DOHH2 (cell line): ENCODE measurements around the gene AKAP1.

Source experiments
- CTCF ChIP-seq: fragments of 200-600 bp; sonication (generic); IDR thresholded peaks from one replicate; pipeline ENCODE4 v1.5.1; 2014; ENCODE audit warnings: antibody characterized with exemption, mild to moderate bottlenecking, low read depth, low read length; ENCODE audit not compliant: poor library complexity, severe bottlenecking
- EZH2phosphoT487 ChIP-seq: fragments of 200-600 bp; sonication (generic); IDR thresholded peaks from 2 replicates; pipeline ENCODE4 v1.6.1; 2017; ENCODE audit warnings: borderline replicate concordance, mild to moderate bottlenecking, antibody characterized with exemption, low read length, moderate library complexity, mixed read lengths

- TF ChIP-seq CTCF (no peak), EZH2phosphoT487 (no peak)
Measured at GRCh38 chr17:57084361-57084801, 665 bp upstream of the AKAP1 start.
